ENCODE results near the gene FLT1.

Gene FLT1

GRCh38 chr13:28458608-28459007 lies 36.3 kb downstream of the FLT1 start:
- no peak for DNase-seq (ENCODE audit: low spot score)

DNA sequence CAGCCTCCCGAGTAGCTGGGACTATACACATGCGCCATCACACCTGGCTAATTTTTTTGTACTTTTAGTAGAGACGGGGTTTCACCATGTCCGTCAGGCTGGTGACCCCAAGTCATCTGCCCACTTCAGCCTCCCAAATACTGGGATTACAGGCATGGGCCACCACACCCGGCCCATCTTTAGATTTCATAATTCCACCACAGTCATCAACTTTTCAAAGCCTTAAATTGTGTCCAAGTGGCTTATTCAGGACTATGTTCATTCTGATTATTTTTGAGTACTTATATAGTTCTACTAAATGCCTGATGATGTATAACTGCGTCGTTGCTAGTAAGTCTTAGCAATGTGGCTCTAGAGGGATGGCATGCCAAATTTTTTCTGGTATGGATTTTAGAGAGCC lies 36.9 kb downstream of the FLT1 start:
- DNase-seq (ENCODE audit: low spot score): no peak

- no peak for DNase-seq (ENCODE audit: low spot score)
Observed at GRCh38 chr13:28457521-28457920, 37.4 kb downstream of the FLT1 start.

DNA sequence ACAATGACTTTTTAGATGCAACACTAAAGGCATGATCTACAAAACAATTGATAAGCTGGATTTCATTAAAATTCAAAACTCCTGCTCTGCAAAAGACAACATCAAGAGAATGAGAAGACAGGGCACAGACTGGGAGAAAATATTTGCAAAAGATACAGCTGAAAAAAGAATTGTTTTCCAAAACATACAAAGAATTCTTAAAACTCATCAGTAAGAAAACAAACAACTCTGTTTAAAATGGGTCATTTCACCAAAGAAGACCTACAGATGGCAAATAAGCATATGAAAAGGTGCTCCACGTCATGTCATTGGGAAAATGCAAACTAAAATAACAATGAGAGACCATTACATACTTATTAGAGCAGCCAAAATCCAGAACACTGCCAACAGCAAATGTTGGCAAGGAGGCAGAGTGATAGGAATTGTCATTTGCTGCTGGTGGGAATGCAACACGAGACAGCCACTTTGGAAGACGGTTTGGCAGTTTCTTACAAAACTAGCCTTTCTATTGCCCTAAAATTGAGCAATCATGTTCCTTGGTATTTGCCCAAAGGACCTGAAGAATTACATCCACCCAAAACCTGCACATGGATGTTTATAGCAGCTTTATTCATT lies 39.2 kb downstream of the FLT1 start:
- no peak for DNase-seq (ENCODE audit: low spot score)

DNA sequence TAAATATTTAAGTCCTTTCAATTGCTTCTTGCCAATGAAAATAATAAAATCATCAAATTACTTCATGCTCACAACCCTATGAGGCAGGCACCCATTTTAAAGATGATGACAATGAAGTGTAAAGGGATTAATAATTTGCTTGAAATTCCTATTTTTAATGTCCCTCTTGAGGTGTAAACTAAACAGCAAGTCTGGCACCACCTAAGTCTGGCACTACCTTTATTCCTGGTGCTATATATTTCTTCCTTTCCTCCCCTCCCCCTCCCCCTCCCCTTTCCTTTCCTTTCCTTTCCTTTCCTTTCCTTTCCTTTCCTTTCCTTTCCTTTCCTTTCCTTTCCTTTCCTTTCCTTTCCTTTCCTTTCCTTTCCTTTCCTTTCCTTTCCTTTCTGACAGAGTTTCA lies 42.2 kb downstream of the FLT1 start:
- no peak for DNase-seq (ENCODE audit: low spot score)

DNA sequence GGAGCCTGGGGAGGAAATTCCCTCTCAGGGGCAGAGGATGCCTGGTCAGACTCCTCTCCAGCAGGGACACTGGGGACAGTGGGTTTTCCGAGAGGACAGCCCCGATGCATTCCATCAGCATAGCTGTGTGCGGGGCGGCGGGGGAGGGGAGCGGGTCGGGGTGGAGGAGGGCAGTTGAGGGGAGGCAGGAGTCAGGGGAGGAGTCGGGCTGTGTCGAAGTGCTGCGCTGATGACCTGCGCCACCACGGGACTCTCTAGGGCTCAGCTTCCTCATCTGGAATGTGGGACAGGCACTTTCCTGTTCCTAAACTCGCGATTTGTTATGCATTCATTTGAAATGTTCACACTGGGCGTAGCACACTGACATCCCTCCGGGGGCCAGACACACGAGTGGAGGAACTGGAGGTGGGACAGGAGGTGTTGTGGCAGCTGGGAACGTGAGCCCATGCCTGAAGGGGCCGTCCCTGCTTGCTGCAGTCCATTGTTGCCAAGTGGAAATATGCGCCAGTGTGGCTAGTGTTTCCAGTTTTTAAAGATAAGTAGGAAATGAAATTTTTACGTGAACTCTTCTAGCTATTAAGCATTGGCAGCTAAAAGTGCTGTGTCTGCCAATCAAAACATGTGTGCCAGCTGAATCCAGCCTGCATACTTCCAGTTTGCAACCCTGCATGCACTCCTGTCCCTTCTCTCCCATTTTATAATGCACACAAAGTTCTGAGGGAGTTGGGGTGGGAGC lies 43.3 kb downstream of the FLT1 start:
- no peak for DNase-seq (ENCODE audit: low spot score)

GRCh38 chr13:28449826-28450773 lies 44.8 kb downstream of the FLT1 start:
- no peak for DNase-seq (ENCODE audit: low spot score)

GRCh38 chr13:28448651-28449358 lies 46.1 kb downstream of the FLT1 start:
- no peak for DNase-seq (ENCODE audit: low spot score)

- no peak for DNase-seq (ENCODE audit: low spot score)
Observed at GRCh38 chr13:28447989-28448388, 46.9 kb downstream of the FLT1 start.

DNA sequence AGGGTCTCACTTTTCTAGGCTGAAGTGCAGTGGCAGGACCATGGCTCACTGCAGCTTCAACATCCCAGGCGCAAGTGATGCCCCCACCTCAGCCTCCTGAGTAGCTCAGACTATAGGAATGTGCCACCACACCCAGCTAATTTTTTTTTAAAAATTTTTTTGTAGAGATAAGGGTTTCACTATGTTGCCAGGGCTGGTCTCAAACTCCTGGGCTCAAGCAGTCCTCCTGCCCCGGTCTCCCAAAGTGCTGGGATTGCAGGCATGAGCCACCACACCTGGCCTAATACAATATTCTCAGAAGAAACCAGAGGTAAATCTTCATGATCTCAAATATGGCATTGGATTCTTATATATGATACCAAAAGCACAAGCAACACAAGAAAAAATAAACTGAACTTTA lies 47.7 kb downstream of the FLT1 start:
- DNase-seq (ENCODE audit: low spot score): no peak

- no peak for DNase-seq (ENCODE audit: low spot score)
Observed at GRCh38 chr13:28442839-28443238, 52.1 kb downstream of the FLT1 start.

- no peak for DNase-seq (ENCODE audit: low spot score)
Observed at GRCh38 chr13:28441529-28441928, 53.4 kb downstream of the FLT1 start.

DNA sequence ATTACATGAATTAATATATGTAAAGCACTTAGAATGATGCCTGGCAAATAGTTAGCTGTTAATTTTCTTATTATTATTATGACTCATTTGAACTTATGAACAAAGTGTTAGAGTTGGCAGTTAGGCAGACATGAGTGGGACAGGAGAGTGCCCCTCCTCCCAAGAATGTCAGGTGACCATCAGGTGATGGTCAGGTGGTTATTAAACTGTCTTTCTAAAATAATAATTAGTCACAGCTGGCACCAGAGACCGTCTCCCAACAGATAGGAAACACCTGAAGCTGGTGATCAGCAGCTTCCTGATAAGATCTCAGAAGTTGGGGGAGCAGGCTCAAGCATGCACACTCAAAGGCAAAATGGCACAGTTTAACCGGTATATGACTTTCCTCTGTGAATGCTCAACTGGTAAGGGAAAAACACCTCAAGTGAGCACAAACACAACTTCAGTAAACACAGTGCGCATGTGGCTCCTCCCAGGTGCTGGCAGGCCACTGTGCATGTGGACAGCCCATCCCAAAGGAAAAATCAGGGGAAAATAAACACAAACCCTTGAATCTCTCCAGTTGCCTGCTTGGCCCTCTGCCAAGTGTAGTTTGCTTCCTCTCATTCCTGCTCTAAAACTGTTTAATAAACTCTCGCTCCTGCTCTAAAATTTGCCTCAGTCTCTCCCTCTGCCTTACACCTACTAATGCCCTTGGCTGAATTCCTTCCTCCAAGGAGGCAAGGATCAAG lies 54.0 kb downstream of the FLT1 start:
- DNase-seq (ENCODE audit: low spot score): no peak

- DNase-seq (ENCODE audit: low spot score): no peak
Observed at GRCh38 chr13:28438598-28439334, 56.2 kb downstream of the FLT1 start.

DNA sequence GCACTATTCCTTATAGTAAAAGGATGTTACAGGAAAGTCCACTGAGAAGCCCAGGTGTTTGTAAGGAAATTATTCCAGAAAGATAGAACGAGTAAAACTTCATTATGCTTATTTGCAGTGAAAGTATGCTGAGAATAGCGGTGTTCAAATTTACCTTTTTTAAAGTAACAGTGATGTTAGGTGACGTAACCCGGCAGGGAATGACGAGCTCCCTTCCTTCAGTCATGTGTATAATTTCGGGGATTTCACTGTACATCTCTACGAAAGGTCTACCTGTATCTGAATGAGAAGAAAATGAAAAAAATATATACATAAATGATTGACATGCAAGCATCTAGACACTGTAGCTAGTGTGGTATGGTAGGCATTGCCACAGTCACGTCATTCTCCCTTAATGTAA lies 56.9 kb downstream of the FLT1 start:
- no peak for DNase-seq (ENCODE audit: low spot score)

DNA sequence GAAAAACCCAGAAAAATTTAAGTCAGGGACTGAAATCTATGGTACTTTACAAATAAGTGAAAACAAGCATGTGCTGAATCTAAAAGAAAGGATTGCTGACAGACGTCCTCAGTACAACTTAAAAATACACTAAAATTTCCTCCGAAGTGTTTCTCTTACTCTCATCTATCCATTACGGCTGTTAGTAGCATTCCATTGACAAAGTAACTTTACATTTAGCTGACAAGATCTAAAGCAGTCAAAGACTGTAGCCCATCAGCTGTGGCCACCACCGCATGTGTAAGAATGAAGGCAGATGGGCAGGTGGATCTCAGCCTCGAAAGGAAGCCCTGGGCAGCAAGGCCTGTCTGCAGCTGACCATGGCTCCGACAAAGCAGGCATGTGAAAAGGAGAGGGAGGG lies 59.0 kb downstream of the FLT1 start:
- no peak for DNase-seq (ENCODE audit: low spot score)

DNA sequence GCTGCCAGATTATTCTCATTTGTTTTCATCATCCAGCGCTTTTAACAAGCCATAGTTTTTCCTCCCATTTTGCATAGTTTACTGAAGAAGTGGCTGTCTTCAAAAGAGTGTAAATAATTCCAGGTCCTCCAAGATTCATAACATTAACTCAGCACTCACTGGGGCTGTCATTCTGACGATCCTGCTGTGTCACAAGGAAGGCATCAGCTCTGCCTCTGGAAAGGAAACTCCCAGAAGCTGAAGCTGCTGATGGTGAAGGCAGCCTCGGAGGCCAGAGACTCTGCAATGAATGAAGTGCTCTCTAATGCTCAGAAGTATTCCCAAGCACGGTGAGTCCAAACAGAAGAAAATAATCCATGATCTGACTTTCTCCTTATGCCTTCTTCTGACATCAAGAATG lies 60.0 kb downstream of the FLT1 start:
- DNase-seq (ENCODE audit: low spot score): no peak

- no peak for DNase-seq (ENCODE audit: low spot score)
Observed at GRCh38 chr13:28432816-28433560, 61.9 kb downstream of the FLT1 start.

GRCh38 chr13:28429685-28430290 lies 65.1 kb downstream of the FLT1 start:
- DNase-seq (ENCODE audit: low spot score): no peak

- DNase-seq (ENCODE audit: low spot score): no peak
Observed at GRCh38 chr13:28429096-28429495, 65.8 kb downstream of the FLT1 start.
